ENCODE measurements around the gene SNX24. TPM values are rescaled to one million over a fixed set of nuclear protein-coding genes. Genes with fewer than 3 reads are reported as not detected.
A peak's percentile ranks its signal among the peaks of the same experiment; 100 is the strongest.
"Not testable (repeated sequence)": the region's sequence is repeated elsewhere in the genome, so short reads cannot be mapped to it uniquely, and the experiment has no call there.

SNX24 gene, protein sequence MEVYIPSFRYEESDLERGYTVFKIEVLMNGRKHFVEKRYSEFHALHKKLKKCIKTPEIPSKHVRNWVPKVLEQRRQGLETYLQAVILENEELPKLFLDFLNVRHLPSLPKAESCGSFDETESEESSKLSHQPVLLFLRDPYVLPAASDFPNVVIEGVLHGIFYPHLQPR
- total RNA-seq = 15.7 TPM

DNA sequence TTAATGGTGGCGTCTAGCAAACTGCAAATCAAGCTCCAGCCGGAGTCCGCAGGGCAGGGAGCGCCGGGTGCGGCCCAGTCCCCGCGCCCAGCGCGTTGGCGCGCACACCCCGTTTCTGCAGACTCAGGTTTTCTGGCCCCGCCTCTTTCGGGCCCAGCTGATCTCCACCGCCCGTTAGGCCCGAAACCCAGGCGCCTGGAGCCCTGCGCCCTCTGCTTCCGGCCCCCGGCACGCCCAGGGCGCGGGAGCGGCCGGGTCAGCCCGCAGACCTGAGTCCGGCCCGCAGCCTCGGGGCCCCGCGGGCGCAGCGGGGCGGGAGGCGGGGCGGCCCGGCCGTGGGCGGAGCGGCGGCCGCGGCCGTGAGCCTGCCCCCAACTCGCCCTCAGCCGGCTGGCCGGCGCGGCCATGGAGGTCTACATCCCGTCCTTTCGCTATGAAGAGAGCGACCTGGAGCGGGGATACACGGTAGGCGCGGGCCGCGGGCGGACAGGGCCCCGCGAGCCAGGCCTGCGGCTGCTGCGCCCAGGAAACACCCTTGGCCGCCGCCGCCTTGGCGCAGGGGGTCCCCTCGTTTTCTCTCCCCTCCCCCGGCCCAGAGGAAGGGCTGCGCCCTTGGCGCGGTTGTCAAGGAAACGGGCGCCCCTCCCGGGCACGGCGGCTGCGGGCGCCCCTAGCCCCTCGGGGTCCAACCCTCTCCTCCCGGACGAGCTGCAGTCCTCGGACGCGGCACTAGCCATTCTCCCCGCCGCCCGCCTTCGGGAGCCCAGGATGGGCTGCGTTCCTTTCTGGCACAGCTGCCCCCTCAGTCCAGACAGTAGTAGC is at the start of gene SNX24:
Gene SNX24 (plus strand): TSS at position 385 of the 822 bp plus-strand sequence. CDS start 21 bp downstream, at position 406.
- peak; percentile 31 for DNase-seq

DNA sequence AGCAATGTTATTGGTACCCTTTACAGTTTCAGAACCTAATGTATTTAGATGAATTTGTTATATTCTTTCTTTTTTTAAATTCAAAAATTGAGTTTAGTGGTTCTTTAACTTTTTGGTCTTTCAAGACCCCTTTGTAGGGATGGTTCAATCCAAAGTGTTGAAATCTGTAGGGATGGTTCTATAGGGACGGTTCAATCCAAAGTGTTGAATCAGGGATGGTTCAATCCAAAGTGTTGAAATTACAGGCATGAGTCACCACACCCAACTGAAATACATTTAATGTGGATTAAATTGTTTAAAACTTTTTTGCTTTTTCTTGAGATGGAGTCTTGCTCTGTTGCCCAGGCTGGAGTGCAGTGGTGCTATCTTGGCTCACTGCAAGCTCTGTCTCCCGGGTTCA is 39.9 kb upstream of the SNX24 start:
- DNase-seq = no peak

DNA sequence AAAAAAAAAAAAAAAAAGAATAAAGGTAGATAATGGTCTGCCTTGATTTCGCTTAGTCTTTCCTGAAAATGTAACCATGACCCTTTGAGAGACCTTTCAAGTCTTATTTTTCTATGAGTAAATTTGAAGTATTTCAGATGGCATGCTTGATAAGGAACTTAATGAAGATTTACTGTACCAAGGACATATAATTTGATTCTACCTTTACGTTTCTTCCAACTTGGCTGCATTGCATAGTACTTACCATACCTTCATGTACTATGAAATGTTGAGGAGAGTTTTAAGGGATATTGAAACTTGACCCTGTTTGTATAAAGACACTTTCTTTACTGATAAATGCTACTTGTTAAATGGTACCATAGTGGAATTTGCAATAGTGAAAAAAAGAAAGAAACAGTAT is 35.0 kb upstream of the SNX24 start:
- DNase-seq = no peak

DNA sequence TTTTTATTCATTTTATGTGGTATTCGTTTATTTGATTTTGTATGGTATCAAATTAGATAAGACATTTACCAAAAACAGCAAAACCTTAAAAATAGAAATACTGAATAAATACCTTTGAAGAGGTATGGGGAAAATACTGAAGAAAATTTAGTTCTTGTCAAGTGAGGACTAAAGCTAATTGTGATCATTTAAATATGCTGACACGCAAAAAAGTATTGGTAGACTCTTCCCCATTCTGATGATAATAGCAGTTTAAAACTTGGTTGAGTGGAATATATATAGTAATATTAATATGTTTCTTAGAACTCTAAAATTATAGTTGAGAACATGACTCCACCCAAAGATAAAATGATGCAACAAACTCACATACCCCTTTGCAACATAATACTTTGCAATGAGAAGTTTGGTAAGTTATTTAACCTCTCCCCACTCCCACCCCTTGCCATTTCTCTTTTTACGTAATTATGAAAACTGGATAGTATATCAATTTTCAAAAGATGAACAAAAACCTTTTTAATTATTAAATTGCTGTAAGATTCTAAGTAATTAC is 30.1 kb upstream of the SNX24 start:
- no peak for DNase-seq

DNA sequence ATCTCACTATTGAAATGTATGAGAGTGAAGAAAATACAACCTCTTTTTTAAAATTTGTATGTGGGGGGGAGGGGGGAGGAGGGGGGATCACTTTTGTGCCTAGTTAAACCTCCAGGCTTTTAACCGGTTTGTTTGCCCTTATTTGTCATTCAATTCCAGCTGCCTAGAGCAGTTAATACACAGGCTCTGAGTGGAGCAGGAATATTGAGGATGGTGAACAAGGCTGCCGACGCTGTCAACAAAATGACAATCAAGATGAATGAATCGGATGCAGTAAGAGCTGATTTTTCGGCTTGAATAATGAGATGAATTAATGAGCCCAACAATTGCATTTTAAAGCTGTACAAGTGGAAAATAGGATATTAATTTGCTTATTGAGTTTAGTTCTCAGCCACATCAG is 28.7 kb upstream of the SNX24 start:
- DNase-seq = no peak

DNA sequence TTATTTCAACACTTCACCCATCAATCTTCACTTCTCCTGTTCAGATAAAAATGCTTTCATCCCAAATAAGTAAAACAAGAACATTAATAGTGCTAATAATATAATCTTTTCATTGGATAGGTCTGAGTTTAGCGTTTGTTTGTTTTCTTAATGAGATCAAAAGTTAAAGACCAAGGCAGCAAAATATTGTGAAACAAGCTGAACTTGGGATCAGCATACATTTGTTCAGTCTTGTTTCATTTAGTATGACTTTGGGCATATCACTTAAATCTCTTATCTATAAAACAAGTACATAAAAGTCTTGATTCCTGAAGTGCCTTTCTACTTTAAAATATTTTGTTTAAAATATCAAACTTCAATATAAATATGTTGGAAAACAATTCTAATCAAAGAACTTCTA is 13.4 kb upstream of the SNX24 start:
- DNase-seq = no peak

DNA sequence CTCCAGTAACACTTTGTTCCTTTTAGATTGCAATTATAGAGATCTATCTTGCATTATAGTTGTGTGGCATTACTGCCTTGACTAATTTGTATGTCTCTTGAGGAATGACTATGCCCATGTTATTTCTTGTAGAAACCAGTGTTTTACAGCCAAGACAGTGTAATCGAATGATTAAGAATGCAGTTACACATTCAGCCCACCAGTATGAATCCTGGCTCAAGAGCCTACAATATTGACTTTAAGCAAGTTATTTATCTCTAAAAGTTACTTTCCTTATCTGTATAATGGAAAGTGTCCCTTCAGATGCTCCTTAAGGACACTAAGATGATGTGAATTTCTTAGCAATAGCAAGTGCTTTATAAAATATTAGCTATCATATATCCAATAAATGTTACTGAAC is 9.7 kb upstream of the SNX24 start:
- no peak for DNase-seq

DNA sequence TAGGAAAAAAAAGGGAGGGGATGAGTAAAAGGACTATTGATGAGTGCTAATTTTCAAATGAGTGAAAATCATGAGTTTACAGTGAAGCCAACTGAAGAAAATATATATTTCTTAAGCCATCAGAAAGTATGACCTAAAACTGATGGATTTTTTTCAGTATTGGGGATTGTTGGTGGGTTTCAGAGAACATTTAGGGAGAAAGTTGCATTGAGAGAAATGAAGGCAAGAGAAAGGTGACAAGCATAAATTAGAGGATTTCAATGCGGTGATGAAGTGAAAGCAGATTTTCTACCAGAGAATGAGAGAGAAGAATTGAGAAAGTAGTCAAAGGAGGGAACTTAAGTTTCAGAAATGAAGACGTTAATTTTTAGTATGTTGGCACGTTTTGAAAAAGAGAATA is 8.5 kb upstream of the SNX24 start:
- DNase-seq = no peak

DNA sequence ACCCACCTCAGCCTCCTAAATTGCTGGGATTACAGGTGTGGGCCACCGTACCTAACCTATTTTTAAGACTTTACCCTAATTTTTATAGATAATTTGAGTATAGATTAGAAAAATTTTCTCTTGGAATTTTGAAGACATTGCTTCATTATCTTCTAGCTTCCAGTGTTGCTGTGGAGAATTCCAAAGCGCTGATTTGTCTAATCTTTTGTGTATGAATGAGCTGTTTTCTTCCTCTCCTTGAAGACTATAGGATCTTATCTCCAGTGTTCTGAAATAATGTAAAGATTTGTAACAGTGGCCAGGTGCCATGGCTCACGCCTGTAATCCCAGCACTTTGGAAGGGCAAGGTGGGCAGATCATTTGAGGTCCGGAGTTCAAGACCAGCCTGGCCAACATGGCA is 5.7 kb upstream of the SNX24 start:
- no peak for DNase-seq

DNA sequence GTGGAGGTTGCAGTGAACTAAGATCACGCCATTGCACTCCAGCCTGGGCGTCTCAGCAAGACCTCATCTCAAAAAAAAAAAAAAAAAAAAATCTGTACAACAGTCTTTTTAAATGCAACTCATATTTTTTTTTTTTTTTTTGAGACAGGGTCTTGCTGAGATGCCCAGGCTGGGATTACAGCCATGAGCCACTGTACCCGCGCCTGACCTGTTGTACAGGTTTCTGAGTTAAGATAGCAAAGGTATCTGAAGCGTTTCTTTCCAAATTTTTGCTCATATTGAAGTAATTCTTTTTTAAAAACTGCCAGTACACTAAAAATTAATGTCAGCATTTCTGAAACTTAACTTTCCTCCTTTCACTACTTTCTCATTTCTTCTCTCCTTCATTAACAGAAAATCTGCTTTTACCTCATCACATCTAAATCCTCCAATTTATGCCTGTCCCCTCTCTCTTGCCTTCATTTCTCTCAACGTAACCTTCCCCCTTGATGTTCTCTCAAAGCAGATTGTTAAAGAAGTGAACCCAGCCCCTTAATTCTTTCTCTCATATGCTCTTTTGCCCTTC is 3.3 kb upstream of the SNX24 start:
- no peak for DNase-seq

DNA sequence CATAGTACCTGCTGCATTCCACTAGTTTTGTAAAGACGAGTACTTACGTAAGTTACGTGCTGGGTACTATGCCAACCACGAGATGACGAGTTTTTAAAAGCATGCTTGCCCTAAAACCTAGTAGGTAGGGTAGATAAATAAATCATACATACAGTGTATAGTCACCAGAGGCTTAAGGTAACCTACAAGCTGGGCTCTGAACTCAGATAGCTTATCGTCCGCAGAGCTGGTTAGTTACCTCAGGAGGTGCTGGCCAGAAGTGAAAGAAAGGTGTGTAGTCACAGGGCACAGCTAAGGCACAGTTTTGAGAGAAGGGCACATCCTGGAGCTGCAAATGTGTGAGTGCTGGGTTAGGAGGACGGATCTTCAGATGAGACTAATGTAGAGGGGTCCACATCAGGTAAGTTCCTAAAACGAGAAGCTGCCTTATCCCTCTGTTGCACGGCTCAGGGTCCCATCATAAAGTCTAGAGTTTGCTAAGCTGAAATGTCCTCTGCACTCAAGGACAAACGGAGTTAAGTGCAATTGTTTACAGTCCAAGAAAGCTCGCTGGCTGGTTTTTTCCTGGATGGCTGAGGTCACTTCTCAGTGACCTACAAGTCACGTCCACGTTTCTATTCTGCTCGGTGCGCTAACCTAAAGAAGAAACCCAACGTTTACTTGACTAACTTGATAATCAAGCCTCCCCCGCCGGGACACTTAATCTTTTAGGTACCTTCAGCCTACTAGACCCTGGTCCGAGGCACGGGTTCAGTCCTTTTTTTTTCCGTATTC is 1.1 kb upstream of the SNX24 start:
- DNase-seq = no peak

DNA sequence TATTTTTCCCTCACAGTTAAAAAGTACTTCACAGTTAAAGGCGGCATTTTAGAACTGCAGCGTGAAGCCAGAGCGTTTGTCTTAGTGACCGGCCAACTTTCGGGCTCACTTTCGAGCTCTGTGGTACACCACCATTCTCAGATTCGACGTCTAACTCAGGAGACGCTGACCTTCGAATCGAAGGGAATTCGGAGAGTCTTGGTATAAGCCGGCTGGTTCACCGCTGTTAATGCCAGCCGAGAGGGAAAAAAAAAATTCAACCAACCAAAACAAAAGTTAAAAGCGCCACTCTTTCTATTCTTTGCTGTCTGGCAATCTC is 544 bp upstream of the SNX24 start:
- DNase-seq = no peak

DNA sequence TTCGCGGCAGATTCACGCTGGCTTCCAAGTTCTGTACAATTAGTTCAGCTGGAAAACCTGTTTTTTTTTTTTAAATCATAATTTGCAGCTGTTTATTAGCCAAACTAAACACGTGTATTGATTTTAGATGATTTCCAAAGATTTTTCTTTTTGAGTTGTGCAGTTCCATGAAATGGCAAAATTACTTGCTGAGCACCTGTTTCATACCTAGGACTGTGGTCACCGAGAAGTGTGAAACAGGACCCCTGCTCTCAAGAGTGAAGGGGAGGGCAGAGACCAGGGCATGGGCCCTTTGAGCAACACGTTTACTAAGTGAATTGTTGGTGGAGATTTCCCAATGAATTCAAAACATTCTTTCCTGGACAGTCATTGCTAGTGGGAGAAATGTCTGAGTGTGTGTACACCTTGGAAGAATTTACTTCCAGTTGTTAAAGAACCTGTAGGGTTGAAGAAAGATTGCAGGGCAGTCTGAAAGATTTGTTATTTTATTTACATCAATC is 688 bp downstream of the SNX24 start:
- peak; percentile 18 for DNase-seq

DNA sequence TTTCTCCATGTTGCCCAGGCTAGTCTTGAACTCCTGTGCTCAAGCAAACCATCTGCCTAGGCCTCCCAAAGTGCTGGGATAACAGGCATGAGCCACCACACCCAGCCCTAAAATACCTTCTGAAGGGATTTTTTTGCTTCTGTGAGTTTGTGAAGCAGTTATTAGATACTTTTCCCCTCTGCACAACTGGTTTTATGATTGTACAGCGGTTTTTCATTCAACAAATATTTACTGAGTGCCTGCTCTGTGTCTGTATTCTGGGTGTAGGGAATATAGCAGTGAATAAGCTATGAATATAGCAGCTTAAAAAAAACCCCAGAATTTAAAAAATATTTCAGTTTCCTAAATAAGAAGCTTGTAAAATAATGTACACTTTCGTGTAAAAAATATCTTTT is 2.3 kb downstream of the SNX24 start:
- no peak for DNase-seq

DNA sequence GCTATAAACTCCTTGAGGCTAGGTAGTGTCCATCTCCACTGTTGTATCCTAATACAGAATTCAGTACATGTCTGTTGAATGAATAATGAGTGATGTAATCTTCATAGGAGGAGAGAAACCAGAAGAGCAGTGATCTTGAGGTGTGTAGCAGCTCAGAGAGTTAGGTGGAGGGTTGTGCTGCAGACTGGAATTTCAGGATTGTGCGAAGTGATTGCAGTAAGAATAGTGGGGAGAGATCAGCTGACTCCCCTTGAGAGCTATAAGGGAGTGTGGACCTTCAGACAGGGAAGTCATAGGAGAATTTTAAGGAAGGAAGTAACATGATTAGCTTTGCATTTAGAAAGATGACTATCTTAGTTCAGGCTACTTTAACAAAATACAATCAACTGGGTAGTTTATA is 4.4 kb downstream of the SNX24 start:
- DNase-seq = no peak

DNA sequence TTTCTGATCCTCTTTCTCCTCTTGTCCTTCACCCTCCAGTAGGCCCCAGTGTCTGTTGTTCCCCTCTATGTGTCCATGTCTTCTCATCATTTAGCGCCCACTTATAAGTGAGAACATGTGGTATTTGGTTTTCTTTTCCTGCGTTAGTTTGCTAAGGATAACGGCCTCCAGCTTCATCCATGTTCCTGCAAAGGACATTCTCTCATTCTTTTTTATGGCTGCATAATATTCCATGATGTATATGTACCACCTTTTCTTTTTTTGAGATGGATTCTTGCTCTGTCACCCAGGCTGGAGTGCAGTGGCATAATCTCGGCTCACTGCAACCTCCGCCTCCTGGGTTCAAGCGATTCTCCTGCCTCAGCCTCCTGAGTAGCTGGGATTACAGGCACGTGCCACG is 12.1 kb downstream of the SNX24 start:
- not testable (repeated sequence) for DNase-seq

DNA sequence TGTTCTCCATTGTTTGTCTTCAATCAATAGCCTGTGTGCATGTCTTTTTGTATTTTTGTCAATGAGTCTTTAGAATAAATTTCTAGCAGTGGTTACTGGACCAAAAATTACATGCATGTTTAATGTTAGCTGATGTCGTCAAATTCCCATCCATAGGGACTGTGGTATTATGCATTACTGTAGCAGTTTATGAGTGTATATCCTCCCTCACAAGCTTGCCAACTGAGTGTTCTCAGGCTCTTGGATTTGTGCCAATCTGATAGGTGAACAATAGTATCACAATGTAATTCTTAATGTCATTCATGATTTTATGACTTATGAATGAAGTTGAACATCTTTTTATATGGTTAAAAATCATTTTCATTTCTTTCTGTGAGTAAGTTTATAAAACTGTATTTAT is 13.0 kb downstream of the SNX24 start:
- DNase-seq = no peak

DNA sequence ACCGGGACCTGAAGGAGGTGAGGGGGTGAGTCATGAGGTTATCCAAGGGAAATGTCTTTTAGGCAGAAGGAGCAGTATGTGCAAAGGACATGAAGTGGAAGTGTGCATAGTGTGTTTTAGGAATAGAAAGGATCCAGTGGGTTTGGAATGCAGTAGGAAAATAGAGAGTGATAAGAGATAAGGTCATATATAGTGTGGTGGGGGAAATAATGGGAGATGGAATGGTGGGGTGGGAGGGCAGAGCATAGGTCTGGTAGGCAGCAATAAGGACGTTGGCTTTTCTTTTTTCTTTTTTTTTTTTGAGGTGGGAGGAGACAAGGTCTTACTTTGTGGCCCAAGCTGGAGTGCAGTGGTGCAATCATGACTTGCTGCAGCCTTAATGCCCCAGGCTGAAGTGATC is 17.8 kb downstream of the SNX24 start:
- DNase-seq = no peak

DNA sequence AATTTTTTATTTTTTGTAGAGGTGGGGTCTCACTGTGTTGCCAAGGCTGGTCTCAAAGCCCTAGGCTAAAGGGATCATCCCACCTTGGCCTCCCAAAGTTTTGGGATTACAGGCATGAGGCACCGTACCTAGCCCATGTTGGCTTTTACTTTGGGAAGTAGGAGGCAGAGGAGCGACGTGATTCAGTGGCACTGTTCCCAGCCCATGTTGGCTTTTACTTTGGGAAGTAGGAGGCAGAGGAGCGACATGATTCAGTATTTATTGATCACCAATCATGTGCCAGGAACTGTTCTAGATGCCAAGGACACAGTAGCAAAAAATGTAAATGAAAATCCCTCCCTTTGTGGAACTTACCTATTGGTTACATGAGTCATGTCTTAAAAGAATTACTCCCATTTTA is 18.3 kb downstream of the SNX24 start:
- no peak for DNase-seq

DNA sequence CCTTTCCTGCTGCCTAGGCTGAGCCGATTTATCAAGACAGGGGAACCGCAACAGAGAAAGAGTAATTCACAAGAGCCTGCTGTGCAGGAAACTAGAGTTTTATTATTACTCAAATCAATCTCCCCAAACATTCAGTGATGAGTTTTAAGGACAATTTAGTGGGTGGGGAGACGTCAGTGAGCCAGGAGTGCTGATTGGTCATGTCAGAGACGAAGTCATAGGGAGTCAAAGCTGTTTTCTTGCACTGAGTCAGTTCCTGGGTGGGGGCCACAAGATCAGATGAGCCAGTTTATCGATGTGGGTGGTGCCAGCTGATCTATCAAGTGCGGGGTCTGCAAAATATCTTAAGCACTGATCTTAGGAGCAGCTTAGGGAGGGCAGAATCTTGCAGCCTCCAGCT is 19.0 kb downstream of the SNX24 start:
- no peak for DNase-seq

DNA sequence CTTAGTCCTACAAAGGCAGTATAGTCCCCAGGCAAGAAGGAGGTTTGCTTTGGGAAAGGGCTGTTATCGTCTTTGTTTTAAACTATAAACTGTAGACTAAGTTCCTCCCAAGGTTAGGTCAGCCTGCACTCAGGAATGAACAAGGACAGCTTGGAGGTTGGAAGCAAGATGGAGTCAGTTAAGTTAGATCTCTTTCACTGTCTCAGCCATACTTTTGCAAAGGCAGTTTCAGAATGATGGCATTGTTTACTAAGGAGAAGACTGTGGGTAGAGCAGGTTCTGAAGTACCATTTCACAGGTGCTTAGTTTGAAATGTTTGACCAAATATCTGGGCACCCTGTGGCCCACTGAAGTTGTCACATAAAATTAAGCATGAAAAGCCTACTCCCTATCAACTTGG is 19.4 kb downstream of the SNX24 start:
- no peak for DNase-seq

DNA sequence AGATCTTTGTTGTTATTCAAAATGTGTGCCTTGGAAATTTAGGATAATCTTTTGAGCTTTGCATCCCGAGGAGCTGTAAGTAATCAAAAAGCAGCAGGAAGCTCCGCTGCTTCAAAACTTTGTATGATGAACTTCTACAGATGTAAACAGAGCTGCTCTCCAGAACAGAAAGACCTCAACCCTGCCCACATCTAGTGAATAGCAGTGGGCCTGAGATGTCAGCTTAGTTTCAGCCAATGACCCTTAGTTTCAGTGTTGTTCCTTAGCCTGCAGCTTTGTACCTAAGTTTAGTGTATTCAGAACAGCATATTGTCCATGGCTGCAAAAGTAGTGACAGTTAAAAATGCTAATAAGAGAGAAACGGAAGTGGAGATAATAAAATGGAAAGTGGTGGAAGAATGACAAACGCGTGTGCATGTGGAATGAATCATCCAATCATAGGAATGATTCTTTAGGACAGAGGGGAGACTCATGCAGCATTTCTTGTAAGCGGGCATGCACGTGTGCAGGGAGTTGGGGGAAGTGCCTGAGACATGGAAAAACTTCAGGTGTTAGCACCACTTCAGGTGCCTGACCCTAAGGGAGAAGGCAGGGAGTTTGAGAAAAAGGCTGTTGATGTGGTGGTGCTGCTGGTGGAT is 24.9 kb downstream of the SNX24 start:
- peak; percentile 60 for DNase-seq

Measured in skin of body (tissue), 2 donors.